Upper lobe of left lung (tissue), 6 donors: Measurements from ENCODE around the gene CFAP74. TPM values are rescaled to one million over a fixed set of nuclear protein-coding genes. Genes with fewer than 3 reads are reported as not detected.
"Not testable (repeated sequence)": the region's sequence is repeated elsewhere in the genome, so short reads cannot be mapped to it uniquely, and the experiment has no call there.

Experiments
- ATAC-seq, 2 donors: fragments of 200-7000 bp; cut with Tn5 transposase; one replicate each; pipeline ENCODE4 v1.9.1; 2022; ENCODE audit warnings: mild to moderate bottlenecking in 2 of 2, moderate library complexity in 2 of 2; ENCODE audit not compliant: low FRiP score in 2 of 2
- DNase-seq, 2 donors: peaks; one replicate each; pipeline ENCODE4 v3.0.0-alpha.2; 2019 to 2020
- H3K27ac ChIP-seq, 4 donors: fragments of 200-600 bp; sonication (generic); one replicate each; pipeline ENCODE4 v1.5.1; 2016 to 2019
- H3K27me3 ChIP-seq, 4 donors: fragments of 200-600 bp; sonication (generic); one replicate each; pipeline ENCODE4 v1.5.1; 2017 to 2019
- H3K36me3 ChIP-seq, 4 donors: fragments of 200-600 bp; sonication (generic); one replicate each; pipeline ENCODE4 v1.5.1; 2016 to 2019
- H3K4me1 ChIP-seq, 4 donors: fragments of 200-600 bp; sonication (generic); one replicate each; pipeline ENCODE4 v1.5.1; 2018 to 2019
- H3K4me3 ChIP-seq, 4 donors: fragments of 200-600 bp; sonication (generic); one replicate each; pipeline ENCODE4 v1.5.1; 2017 to 2019; ENCODE audit warnings: mild to moderate bottlenecking in 2 of 4, moderate library complexity in 1 of 4
- H3K9me3 ChIP-seq, 4 donors: fragments of 200-600 bp; sonication (generic); one replicate each; pipeline ENCODE4 v1.5.1; 2018 to 2019
- CTCF ChIP-seq, 6 experiments: fragments of 450-650 bp in 4 of 6; fragments of 200-600 bp in 2 of 6; sonication (generic) in 2 of 6; IDR thresholded peaks; one replicate each; pipeline ENCODE4 v1.5.1; 2016 to 2019; ENCODE audit warnings: antibody characterized with exemption in 6 of 6
- EP300 ChIP-seq, 4 donors: sonication (generic); formaldehyde crosslinking; IDR thresholded peaks; one replicate each; pipeline ENCODE4 v1.5.1; 2017; ENCODE audit warnings: antibody characterized with exemption in 4 of 4, control low read depth in 2 of 4
- POLR2A ChIP-seq, 4 donors: fragments of 450-650 bp; IDR thresholded peaks; one replicate each; pipeline ENCODE4 v1.5.1; 2016 to 2017; ENCODE audit warnings: antibody characterized with exemption in 4 of 4, mild to moderate bottlenecking in 2 of 4
- POLR2AphosphoS5 ChIP-seq, 2 donors: sonication (generic); formaldehyde crosslinking; IDR thresholded peaks; one replicate each; pipeline ENCODE4 v1.5.1; 2017; ENCODE audit warnings: antibody characterized with exemption in 2 of 2
- WGBS, 2 donors: methylation state at CpG; one replicate each; pipeline ENCODE4 v1.1.5; 2017 to 2018; 5-methylcytosine and 5-hydroxymethylcytosine counted together
- total RNA-seq, 6 donors: library from RNA; depleted of rRNA in 4 of 6; stranded (reverse); fragments of >200 nt in 4 of 6; gene quantifications; one replicate each; pipeline versions ENCODE4 v1.1.0 to v1.2.1, GENCODE V29; 2016 to 2021
- donor health status: DM: no; HTN: no; CAD: no; lungs with moderate emphysema.
- donor health status: DM: no; HTN: yes; CAD: no; lungs with severe emphysema.

Gene CFAP74
- total RNA-seq, 6 donors from 2014 or later = 0.14 to 19.8 (median 6.2) TPM

- TF ChIP-seq EP300 (IDR thresholded peaks at IDR 0.05) (no peak), CTCF (IDR thresholded peaks at IDR 0.05) (no peak), POLR2A (IDR thresholded peaks at IDR 0.05) (peak in 1 of 4 donors; percentile 18), POLR2AphosphoS5 (IDR thresholded peaks at IDR 0.05) (peak in 1 of 2 donors; percentile 58)
- DNase-seq (peak; percentile 86 to 95), ATAC-seq (peak; percentile 82 to 83)
- Histone ChIP-seq H3K4me1 (peaks cover 40 to 65% (median 52%) of the 10 kb centered on the region in 4 donors), H3K36me3 (no peaks in the 10 kb centered on the region), H3K27ac (peak overlapping the region; percentile 94 to 99 (median 96)), H3K27me3 (no peaks in the 10 kb centered on the region), H3K9me3 (no peaks in the 10 kb centered on the region), H3K4me3 (peak overlapping the region; percentile 68 to 96 (median 90))
- 1% methylated on average over 9 to 10 of the region's 59 CpGs for WGBS, 2 donors
Measured at GRCh38 chr1:1891349-1892078, 112.1 kb downstream of the CFAP74 start.

DNA sequence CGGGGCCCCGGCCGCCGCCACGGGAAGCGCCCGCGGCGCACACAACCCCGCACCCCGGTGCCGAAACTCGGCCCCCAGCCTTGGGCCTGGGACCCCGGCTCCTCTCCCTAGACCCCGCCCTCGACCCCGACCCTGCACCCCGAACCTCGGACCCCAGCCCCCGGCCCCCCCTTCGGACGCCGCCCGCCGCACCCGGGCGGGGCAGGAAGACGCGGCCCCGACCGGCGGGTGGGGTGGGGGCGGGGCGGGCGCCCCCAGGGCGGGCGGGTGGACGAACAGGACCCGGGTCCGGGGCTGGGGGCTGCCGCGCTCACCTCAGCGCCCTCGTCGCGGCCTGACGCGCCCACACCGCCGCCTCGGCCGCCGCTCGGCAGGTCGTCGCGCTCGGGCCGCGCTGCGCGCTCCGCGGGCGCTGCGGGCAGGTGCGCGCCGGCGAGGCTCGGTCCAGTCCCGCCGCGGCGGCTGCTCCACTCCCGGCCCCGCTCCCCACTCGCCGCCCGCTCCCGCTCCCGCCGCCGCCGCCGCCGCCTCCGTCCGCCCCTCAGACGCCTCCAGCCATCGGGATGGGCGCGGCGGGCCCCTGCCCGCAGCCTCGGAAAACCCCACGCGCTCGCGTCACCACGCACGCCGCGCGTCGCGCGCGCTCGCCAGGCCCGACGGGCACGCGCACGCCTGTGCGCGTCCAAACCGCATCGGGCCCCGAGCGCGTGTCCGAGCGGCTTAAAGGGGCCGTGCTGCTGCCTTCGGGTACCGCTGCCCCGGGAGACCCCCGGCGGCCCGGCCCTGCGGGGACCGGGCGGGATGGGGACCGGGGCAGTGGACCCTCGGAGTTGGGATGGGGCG is 112.9 kb downstream of the CFAP74 start, which contains the start of gene GNB1:
Gene GNB1 (minus strand): TSS at position 582 of the 843 bp plus-strand sequence. CDS start 65,634 bp downstream, outside the sequence.
- no peaks in the 10 kb centered on the region for H3K9me3 ChIP-seq
- TF ChIP-seq EP300 (IDR thresholded peaks at IDR 0.05) (peak in 1 of 4 donors; percentile 13), POLR2AphosphoS5 (IDR thresholded peaks at IDR 0.05) (peak; percentile 80 to 86), CTCF (IDR thresholded peaks at IDR 0.05) (peak in 4 of 6 experiments; percentile 7 to 42 (median 10)), POLR2A (IDR thresholded peaks at IDR 0.05) (peak in 2 of 4 donors; percentile 75 to 86)
- no peaks in the 10 kb centered on the region for H3K27me3 ChIP-seq
- H3K27ac ChIP-seq = peak within 1 kb of the TSS; percentile 94 to 99 (median 96)
- DNase-seq (peak; percentile 87 to 99), ATAC-seq (peak; percentile 90 to 94)
- 0% methylated on average over 21 of the region's 137 CpGs; no CpG with 5 or more reads in 1 of the 2 donors for WGBS, 2 donors
- peaks cover 46 to 72% (median 60%) of the 10 kb centered on the region in 4 donors for H3K4me1 ChIP-seq
- peak within 1 kb of the TSS; percentile 71 to 96 (median 90) for H3K4me3 ChIP-seq
- H3K36me3 ChIP-seq = no peaks in the 10 kb centered on the region

DNA sequence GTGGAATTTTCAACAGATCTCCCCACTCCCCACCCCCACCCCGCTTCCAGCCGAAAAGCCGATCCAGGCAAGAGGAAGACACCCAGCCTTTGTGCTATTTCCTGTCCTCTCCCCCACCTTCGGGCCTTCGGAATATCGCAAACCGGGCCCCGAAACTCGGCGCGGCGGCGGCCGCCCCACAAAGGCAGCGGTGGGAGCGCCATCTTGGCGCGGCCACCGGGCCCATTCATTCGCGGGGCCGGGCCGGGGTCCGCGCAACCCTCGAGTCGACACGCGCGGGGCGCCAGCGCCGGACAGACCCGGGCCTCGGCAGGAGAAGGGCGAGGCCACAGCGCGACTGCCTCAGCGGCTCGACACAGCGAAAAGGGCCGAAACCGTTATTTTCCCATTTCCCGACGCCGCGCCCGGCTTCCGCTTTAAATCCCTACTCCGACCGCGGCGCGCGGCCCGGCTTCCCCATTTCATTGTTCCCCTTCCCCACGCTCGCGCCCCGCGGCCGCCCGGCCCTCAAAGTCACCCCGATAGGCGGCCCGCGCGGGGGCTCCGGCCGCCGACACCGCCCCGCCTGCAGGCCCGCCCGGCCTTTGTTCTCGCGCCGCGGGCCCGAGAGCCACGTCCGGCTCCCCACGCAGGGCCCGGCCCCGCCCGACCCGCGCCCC is 113.6 kb downstream of the CFAP74 start:
- H3K9me3 ChIP-seq = no peaks in the 10 kb centered on the region
- DNase-seq (peak; percentile 74 to 97), ATAC-seq (peak in 1 of 2 donors; percentile 54)
- no peaks in the 10 kb centered on the region for H3K27me3 ChIP-seq
- peaks cover 46 to 69% (median 58%) of the 10 kb centered on the region in 4 donors for H3K4me1 ChIP-seq
- H3K4me3 ChIP-seq = peak overlapping the region; percentile 67 to 96 (median 90)
- H3K27ac ChIP-seq = peak overlapping the region; percentile 94 to 99 (median 96)
- H3K36me3 ChIP-seq = no peaks in the 10 kb centered on the region
- WGBS, 2 donors = 0 to 1% methylated on average over 15 to 18 of the region's 88 CpGs
- TF ChIP-seq POLR2A (IDR thresholded peaks at IDR 0.05) = peak in 2 of 4 donors; percentile 40 to 41
- TF ChIP-seq EP300 (IDR thresholded peaks at IDR 0.05) = no peak
- no peak for TF ChIP-seq POLR2AphosphoS5 (IDR thresholded peaks at IDR 0.05)

DNA sequence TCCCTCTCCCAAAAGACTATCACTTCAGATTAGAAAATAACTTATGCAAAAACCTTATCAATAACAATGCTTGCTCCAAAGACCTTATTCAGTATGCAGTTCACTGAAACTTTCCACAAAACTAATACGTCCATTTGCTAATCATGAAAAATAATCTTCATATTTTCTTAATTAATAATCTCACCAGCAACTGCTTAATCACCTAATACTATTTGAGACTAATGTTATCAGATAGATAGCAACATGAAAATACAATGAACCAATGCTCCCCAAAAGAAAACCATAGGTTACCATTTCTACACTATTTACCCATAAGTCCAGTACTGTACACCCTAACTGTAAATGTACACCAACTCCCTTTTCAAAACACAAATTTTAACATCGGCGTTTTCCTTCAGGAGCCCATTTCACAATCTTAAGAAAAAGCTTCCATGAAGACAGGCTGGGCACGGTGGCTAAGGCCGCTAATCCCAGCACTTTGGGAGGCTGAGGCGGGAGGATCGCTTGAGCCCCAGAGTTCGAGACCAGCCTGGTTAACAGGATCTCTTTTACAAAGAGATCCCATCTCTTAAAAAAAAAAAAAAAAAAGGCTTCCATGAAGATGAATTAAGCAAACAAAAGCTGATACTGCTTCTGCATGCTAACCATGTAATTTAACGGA is 114.4 kb downstream of the CFAP74 start:
- Histone ChIP-seq H3K36me3 (no peaks in the 10 kb centered on the region), H3K4me3 (peak overlapping the region; percentile 67 to 96 (median 90)), H3K9me3 (no peaks in the 10 kb centered on the region), H3K4me1 (peaks cover 44 to 62% (median 57%) of the 10 kb centered on the region in 4 donors), H3K27me3 (no peaks in the 10 kb centered on the region), H3K27ac (peak overlapping the region; percentile 94 to 99 (median 96))
- ATAC-seq = no peak
- no peak for DNase-seq
- WGBS, 2 donors = 9 to 14% methylated on average over 9 of the region's 9 CpGs
- no peak for TF ChIP-seq EP300 (IDR thresholded peaks at IDR 0.05)
- TF ChIP-seq POLR2AphosphoS5 (IDR thresholded peaks at IDR 0.05) = no peak
- no peak for TF ChIP-seq CTCF (IDR thresholded peaks at IDR 0.05)
- no peak for TF ChIP-seq POLR2A (IDR thresholded peaks at IDR 0.05)

- ATAC-seq, H3K27ac ChIP-seq, H3K36me3 ChIP-seq, H3K27me3 ChIP-seq, DNase-seq, H3K4me3 ChIP-seq, H3K9me3 ChIP-seq: not testable (repeated sequence)
- whole genome bisulfite sequencing, 2 donors = 69 to 75% methylated on average over 11 of the region's 11 CpGs
- H3K4me1 ChIP-seq = peaks cover 69 to 82% (median 81%) of the 10 kb centered on the region in 4 donors
Measured at GRCh38 chr1:1883890-1884289, 119.7 kb downstream of the CFAP74 start.
